Gastrocnemius medialis (tissue), 4 donors: ENCODE results near the gene AJM1. TPM values are rescaled to one million over a fixed set of nuclear protein-coding genes. Genes with fewer than 3 reads are reported as not detected.
A peak's percentile ranks its signal among the peaks of the same experiment; 100 is the strongest.
"Not testable (repeated sequence)": the region's sequence is repeated elsewhere in the genome, so short reads cannot be mapped to it uniquely, and the experiment has no call there.

Experiments used
- ATAC-seq, 2 donors: fragments of 150-250 bp; one replicate each; pipeline ENCODE4 v1.9.1; 2016
- DNase-seq, 2 donors: peaks; one replicate each; pipeline ENCODE4 v3.0.0-alpha.2; 2019
- H3K27ac ChIP-seq, 4 donors: fragments of 200-600 bp; sonication (generic); 1 replicate in 1 of 4; 2 replicates in 3 of 4; pipeline ENCODE4 v1.5.1; 2016 to 2018; ENCODE audit warnings: mild to moderate bottlenecking in 2 of 4, moderate library complexity in 1 of 4
- H3K27me3 ChIP-seq, 3 donors: fragments of 200-600 bp; sonication (generic) in 2 of 3; 1 replicate in 1 of 3; 2 replicates in 2 of 3; pipeline versions ENCODE4 v1.5.1 to v1.6.0; 2016 to 2019; ENCODE audit warnings: mild to moderate bottlenecking in 1 of 3, moderate library complexity in 1 of 3
- H3K36me3 ChIP-seq, 2 donors: fragments of 200-600 bp; sonication (generic) in 1 of 2; one replicate each; pipeline ENCODE4 v1.5.1; 2017 to 2018
- H3K4me1 ChIP-seq, 2 donors: fragments of 200-600 bp; sonication (generic) in 1 of 2; one replicate each; pipeline ENCODE4 v1.5.1; 2016 to 2017; ENCODE audit warnings: mild to moderate bottlenecking in 2 of 2
- H3K4me3 ChIP-seq, 4 donors: fragments of 200-600 bp; sonication (generic) in 3 of 4; 1 replicate in 1 of 4; 2 replicates in 3 of 4; pipeline ENCODE4 v1.5.1; 2016 to 2019; ENCODE audit warnings: mild to moderate bottlenecking in 2 of 4
- H3K9me3 ChIP-seq, 3 donors: fragments of 200-600 bp; sonication (generic) in 2 of 3; 1 replicate in 1 of 3; 2 replicates in 2 of 3; pipeline ENCODE4 v1.5.1; 2016 to 2019
- CTCF ChIP-seq, 5 experiments: fragments of 450-650 bp in 3 of 5; fragments of 200-600 bp in 2 of 5; sonication (generic) in 2 of 5; IDR thresholded peaks in 4 of 5; conservative IDR thresholded peaks in 1 of 5; 1 replicate in 4 of 5; 2 replicates in 1 of 5; pipeline ENCODE4 v1.5.1; 2016 to 2019; ENCODE audit warnings: antibody characterized with exemption in 5 of 5, mild to moderate bottlenecking in 3 of 5, moderate library complexity in 3 of 5
- POLR2A ChIP-seq, 2 donors: fragments of 450-650 bp; IDR thresholded peaks; one replicate each; pipeline ENCODE4 v1.6.1; 2017; ENCODE audit warnings: antibody characterized with exemption in 2 of 2, mild to moderate bottlenecking in 2 of 2, moderate library complexity in 2 of 2
- in situ Hi-C, 4 donors: fragments of 200-750 bp; cut with MboI; loops; one replicate each; pipeline versions ENCODE4 v1.15.0 to v1.8.0; 2017; ENCODE audit warnings: low sequenced_read_pairs in 4 of 4
- intact Hi-C: fragments of 100-400 bp; cut with DNase I; formaldehyde crosslinking; loops from one replicate; pipeline ENCODE4 v1.15.1; 2023; ENCODE audit warnings: low total_unique reads
- total RNA-seq, 4 donors: library from RNA; depleted of rRNA; stranded (reverse); fragments of >200 nt; gene quantifications; one replicate each; pipeline versions ENCODE4 v1.1.0 to v1.2.3, GENCODE V29; 2016

The AJM1 gene
- total RNA-seq, 4 donors from 2014 or later, result 1.3 to 2.1 (median 1.6) TPM

GRCh38 chr9:136880651-136881050 lies 38.4 kb downstream of the AJM1 start:
- no peak for DNase-seq
- intact Hi-C loops, result no loop called here

GRCh38 chr9:136881691-136882108 lies 39.4 kb downstream of the AJM1 start:
- H3K4me3 ChIP-seq, result no peak overlapping the region

More at GRCh38 chr9:136880651-136881050, 38.4 kb downstream of the AJM1 start:
- H3K36me3 ChIP-seq, result no peaks in the 10 kb centered on the region
- in situ Hi-C loops, result no loop called here
- peaks cover 0 to 4% of the 10 kb centered on the region in 2 donors for H3K4me1 ChIP-seq
- TF ChIP-seq POLR2A (IDR thresholded peaks at IDR 0.05), result no peak
- TF ChIP-seq CTCF (IDR thresholded peaks at IDR 0.05 in 4 of 5, conservative IDR thresholded peaks at IDR 0.05 in 1 of 5), result no peak
- ATAC-seq, result no peak
- H3K4me3 ChIP-seq, result no peak overlapping the region
- H3K27ac ChIP-seq, result no peak overlapping the region
- no peaks in the 10 kb centered on the region for H3K27me3 ChIP-seq
- H3K9me3 ChIP-seq, result no peaks in the 10 kb centered on the region

GRCh38 chr9:136882109-136882946 lies 40.0 kb downstream of the AJM1 start:
- Histone ChIP-seq H3K9me3 (no peaks in the 10 kb centered on the region), H3K27me3 (no peaks in the 10 kb centered on the region), H3K4me3 (peak overlapping the region in 3 of 4 donors; percentile 21 to 30 (median 27)), H3K36me3 (no peaks in the 10 kb centered on the region), H3K27ac (peak overlapping the region in 2 of 4 donors; percentile 20 to 36), H3K4me1 (peaks cover 6 to 8% of the 10 kb centered on the region in 2 donors)
- in situ Hi-C loops (no loop called here), intact Hi-C loops (no loop called here)
- DNase-seq (peak in 1 of 2 donors; percentile 50), ATAC-seq (no peak)
- TF ChIP-seq POLR2A (IDR thresholded peaks at IDR 0.05) (no peak), CTCF (IDR thresholded peaks at IDR 0.05 in 4 of 5, conservative IDR thresholded peaks at IDR 0.05 in 1 of 5) (no peak)

More at GRCh38 chr9:136881691-136882108, 39.4 kb downstream of the AJM1 start:
- Histone ChIP-seq H3K27ac (peak overlapping the region in 1 of 4 donors; percentile 20), H3K36me3 (no peaks in the 10 kb centered on the region), H3K9me3 (no peaks in the 10 kb centered on the region), H3K27me3 (no peaks in the 10 kb centered on the region), H3K4me1 (peaks cover 0 to 4% of the 10 kb centered on the region in 2 donors)
- intact Hi-C loops, result no loop called here
- ATAC-seq, result no peak
- DNase-seq, result no peak
- in situ Hi-C loops, result no loop called here
- TF ChIP-seq CTCF (IDR thresholded peaks at IDR 0.05 in 4 of 5, conservative IDR thresholded peaks at IDR 0.05 in 1 of 5), result no peak
- TF ChIP-seq POLR2A (IDR thresholded peaks at IDR 0.05), result no peak

- H3K27ac ChIP-seq, result peak overlapping the region in 1 of 4 donors; percentile 10
- H3K4me3 ChIP-seq, DNase-seq, intact Hi-C loops, in situ Hi-C loops, H3K36me3 ChIP-seq, ATAC-seq, H3K27me3 ChIP-seq, H3K9me3 ChIP-seq: not testable (repeated sequence)
- peaks cover 12 to 13% of the 10 kb centered on the region in 2 donors for H3K4me1 ChIP-seq
Measured at GRCh38 chr9:136882947-136883283, 40.6 kb downstream of the AJM1 start.

- H3K4me1 ChIP-seq, result peaks cover 13 to 14% of the 10 kb centered on the region in 2 donors
- DNase-seq, H3K4me3 ChIP-seq, in situ Hi-C loops, H3K27ac ChIP-seq, H3K27me3 ChIP-seq, intact Hi-C loops, ATAC-seq, H3K36me3 ChIP-seq, H3K9me3 ChIP-seq: not testable (repeated sequence)
Measured at GRCh38 chr9:136883670-136884069, 41.4 kb downstream of the AJM1 start.
